Hepatic stellate cell (primary cell): ENCODE measurements around the gene OXCT1.
"Not testable (repeated sequence)": the region's sequence is repeated elsewhere in the genome, so short reads cannot be mapped to it uniquely, and the experiment has no call there.

Experiments
- DNase-seq: peaks from one replicate; pipeline ENCODE4 v3.0.0; 2011; ENCODE audit warnings: low spot score

Gene OXCT1

DNA sequence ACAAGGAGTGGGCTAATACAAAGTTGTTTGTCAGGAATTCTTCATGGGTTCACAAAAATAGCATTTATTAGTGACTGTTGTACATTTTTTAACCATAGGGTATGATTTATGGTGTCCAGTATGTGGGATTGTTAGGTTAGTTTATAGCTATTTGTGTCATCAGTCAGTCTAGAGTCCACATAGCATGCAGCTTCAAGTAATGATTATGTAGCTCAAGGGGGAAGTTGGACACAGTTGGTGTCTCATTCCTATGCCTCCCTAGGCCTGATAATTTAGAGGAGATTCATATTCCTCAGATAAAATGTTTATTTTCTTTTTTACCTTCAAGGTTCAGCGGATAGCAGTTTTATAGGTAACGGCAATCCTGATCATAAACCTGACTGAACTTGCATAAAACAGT lies 153.8 kb downstream of the OXCT1 start:
- no peak for DNase-seq

DNA sequence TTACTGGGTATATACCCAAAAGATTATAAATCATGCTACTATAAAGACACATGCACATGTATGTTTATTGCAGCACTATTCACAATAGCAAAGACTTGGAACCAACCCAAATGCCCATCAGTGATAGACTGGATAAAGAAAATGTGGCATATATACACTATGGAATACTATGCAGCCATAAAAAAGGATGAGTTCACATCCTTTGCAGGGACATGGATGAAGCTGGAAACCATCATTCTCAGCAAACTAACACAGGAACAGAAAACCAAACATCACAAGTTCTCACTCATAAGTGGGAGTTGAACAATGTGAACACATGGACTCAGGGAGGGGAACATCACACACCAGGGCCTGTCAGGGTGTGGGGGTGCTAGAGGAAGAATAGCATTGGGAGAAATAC lies 155.8 kb downstream of the OXCT1 start:
- not testable (repeated sequence) for DNase-seq

DNA sequence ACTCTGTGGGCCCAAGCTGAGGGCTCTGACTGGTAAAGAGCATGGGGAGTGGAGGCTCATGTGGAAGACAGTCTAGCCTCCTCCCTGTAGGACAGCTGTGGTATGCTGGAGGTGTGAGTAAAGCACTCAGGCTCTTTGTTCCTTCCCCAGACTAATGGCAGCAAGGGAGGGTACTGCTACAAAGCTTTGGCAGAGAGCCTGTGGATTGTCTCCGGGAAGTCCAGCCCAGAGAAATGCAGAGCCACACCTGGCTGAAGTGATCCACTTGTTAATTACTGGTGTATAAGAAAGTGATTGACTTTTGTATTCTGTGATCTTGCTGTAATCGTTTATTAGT lies 161.7 kb downstream of the OXCT1 start:
- DNase-seq: no peak

DNA sequence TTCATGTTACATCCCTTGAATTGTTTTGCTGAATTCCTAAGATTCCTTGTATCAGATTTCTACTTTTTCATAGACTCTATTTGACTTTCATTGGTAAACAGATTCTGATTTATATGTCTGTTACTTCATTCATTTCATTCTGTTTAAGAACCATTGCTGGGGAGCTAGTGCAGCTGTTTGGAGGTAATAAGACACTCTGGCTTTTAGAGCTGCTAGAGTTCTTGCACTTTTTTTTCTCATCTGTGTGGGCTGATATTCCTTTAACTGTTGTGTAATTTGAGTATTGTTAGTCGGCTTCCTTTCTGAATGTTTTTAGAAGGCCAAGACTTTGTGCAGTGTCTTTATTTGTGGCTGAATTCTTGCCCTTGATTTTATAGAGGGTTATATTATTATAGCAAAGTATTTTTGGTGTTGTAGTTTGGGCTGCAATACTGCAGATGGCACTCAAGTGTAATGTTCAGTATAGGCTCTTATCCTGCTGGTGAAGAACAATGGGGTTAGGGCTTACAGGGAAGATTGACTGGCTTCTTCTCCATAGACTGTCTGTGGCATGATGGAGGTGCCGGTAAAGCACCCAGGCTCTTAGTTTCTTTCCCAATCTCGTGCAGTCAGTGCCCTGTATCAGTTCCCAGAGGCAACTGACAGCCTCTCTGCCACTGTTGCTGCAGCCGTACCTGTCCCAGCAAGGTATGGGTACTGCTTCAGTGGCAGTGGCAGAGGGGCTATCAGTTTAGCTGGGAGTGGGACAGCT lies 162.2 kb downstream of the OXCT1 start:
- DNase-seq: peak; percentile 44

GRCh38 chr5:41695920-41696582 lies 174.2 kb downstream of the OXCT1 start:
- DNase-seq: no peak

GRCh38 chr5:41686767-41687166 lies 183.5 kb downstream of the OXCT1 start:
- no peak for DNase-seq

DNA sequence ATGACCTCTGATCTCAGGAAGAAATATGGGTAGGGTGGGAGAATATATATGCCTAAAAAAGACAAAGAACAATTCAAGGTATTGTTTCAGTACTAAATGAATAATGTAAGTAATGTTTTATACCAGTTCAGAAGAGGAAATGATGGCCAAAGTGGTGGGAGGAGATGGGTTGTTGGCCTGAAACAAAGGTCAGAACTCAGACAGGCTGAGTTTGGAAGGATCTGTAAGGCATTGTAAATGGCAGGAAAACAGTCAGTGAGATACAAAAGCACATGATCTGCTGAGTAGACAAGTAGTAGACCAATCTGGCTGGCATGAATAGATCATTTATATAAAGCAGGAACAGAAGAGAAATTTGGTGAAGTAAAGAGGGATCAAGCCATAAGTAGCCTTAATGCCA lies 184.0 kb downstream of the OXCT1 start:
- no peak for DNase-seq

DNA sequence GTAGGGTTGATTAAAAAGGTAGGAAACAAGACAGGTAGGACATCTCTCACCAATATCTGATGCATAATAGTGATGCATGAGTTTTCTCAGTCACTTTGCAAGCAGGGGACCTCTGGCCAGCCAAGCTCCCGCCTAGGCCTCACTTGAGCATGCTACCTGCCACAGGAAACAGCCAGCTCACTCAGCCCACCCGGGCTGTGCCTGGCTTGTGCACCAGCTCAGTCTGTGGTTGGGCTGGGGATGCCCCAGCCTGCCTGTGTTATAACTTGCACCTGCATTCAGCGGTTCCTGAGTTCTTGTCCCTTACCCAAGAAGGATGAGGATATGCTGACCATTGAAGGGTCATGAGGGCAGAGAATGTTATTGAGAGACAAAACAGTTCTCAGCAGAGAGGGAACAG lies 187.0 kb downstream of the OXCT1 start:
- DNase-seq: no peak

- no peak for DNase-seq
Observed at GRCh38 chr5:41682641-41683040, 187.6 kb downstream of the OXCT1 start.

- DNase-seq: no peak
Observed at GRCh38 chr5:41681840-41682239, 188.4 kb downstream of the OXCT1 start.
